Ramos (cell line): ENCODE results near the gene TRIM66.

Source experiments
- in situ Hi-C: fragments of 300-500 bp; cut with MboI; formaldehyde crosslinking; loops from one replicate; pipeline ENCODE4 v1.14.3; 2022; ENCODE audit warnings: low sequenced_read_pairs; ENCODE audit not compliant: unreplicated experiment

Gene TRIM66

GRCh38 chr11:8717544-8717875, 35.0 kb upstream of the TRIM66 start:
- in situ Hi-C loops, result no loop called here

- in situ Hi-C loops, result no loop called here
Measured at GRCh38 chr11:8715501-8715900, 33.0 kb upstream of the TRIM66 start.

- in situ Hi-C loops, result no loop called here
Measured at GRCh38 chr11:8714622-8715225, 32.3 kb upstream of the TRIM66 start.

- in situ Hi-C loops, result no loop called here
Measured at GRCh38 chr11:8713760-8714454, 31.4 kb upstream of the TRIM66 start.

- in situ Hi-C loops, result no loop called here
Measured at GRCh38 chr11:8712506-8712905, 30.0 kb upstream of the TRIM66 start.

GRCh38 chr11:8711895-8712442, 29.5 kb upstream of the TRIM66 start:
- in situ Hi-C loops, result no loop called here

GRCh38 chr11:8709777-8710176, 27.3 kb upstream of the TRIM66 start:
- in situ Hi-C loops, result no loop called here

- in situ Hi-C loops, result no loop called here
Measured at GRCh38 chr11:8709002-8709672, 26.7 kb upstream of the TRIM66 start.

- in situ Hi-C loops, result no loop called here
Measured at GRCh38 chr11:8707541-8708191, 25.2 kb upstream of the TRIM66 start.

- in situ Hi-C loops, result no loop called here
Measured at GRCh38 chr11:8706673-8707432, 24.4 kb upstream of the TRIM66 start.

GRCh38 chr11:8705146-8705545, 22.7 kb upstream of the TRIM66 start:
- in situ Hi-C loops, result no loop called here

- in situ Hi-C loops, result no loop called here
Measured at GRCh38 chr11:8704136-8704535, 21.7 kb upstream of the TRIM66 start.

GRCh38 chr11:8702598-8702915, 20.1 kb upstream of the TRIM66 start:
- in situ Hi-C loops, result no loop called here

- in situ Hi-C loops, result no loop called here
Measured at GRCh38 chr11:8701891-8702597, 19.6 kb upstream of the TRIM66 start.

GRCh38 chr11:8699903-8700302, 17.4 kb upstream of the TRIM66 start:
- in situ Hi-C loops, result loop anchor here (25.0 kb wide), 1 partner anchor 1762 kb away; the partner anchor contains the start of gene AMPD3

- in situ Hi-C loops, result loop anchor here (25.0 kb wide), 1 partner anchor 1763 kb away; the partner anchor contains the start of gene AMPD3
Measured at GRCh38 chr11:8698917-8699441, 16.5 kb upstream of the TRIM66 start.

- in situ Hi-C loops, result loop anchor here (25.0 kb wide), 1 partner anchor 1764 kb away; the partner anchor contains the start of gene AMPD3
Measured at GRCh38 chr11:8698379-8698851, 15.9 kb upstream of the TRIM66 start.

- in situ Hi-C loops, result loop anchor here (25.0 kb wide), 1 partner anchor 1765 kb away; the partner anchor contains the start of gene AMPD3
Measured at GRCh38 chr11:8697054-8697453, 14.6 kb upstream of the TRIM66 start.

- in situ Hi-C loops, result loop anchor here (25.0 kb wide), 1 partner anchor 1768 kb away; the partner anchor contains the start of gene AMPD3
Measured at GRCh38 chr11:8694137-8694536, 11.7 kb upstream of the TRIM66 start.
